IMR-90 (cell line): ENCODE measurements around the gene ZBTB22. TPM values are rescaled to one million over a fixed set of nuclear protein-coding genes. Genes with fewer than 3 reads are reported as not detected.

Source experiments
- ATAC-seq: fragments of 200-7000 bp; cut with Tn5 transposase; 2 replicates; pipeline ENCODE4 v1.9.1; 2020; ENCODE audit warnings: low read depth, mild to moderate bottlenecking, moderate library complexity
- BruUV-seq: library from RNA; stranded (reverse); fragments of 400-500 nt; replicated peaks from 2 replicates; lab custom pipeline; 2021; lab: Mats Ljungman, UMichigan
- CTCF ChIA-PET: fragments of 300-600 bp; formaldehyde crosslinking; extraction: SDS; loops from one replicate; lab custom pipeline; 2021; ENCODE audit warnings: antibody characterized with exemption; lab: Yijun Ruan, JAX
- POLR2A ChIA-PET: fragments of 300-600 bp; sonication (Branson Sonifier 250); formaldehyde crosslinking; loops from one replicate; lab custom pipeline; 2022; ENCODE audit warnings: antibody characterized with exemption; ENCODE audit not compliant: unreplicated experiment; lab: Charles Lee
- DNase-seq: peaks from one replicate; pipeline ENCODE4 v3.0.0; 2013
- H2AFZ ChIP-seq: replicated peaks from 2 replicates; pipeline ENCODE3; 2013; ENCODE audit warnings: low read length, mild to moderate bottlenecking; ENCODE audit not compliant: poor library complexity
- H2AK5ac ChIP-seq: 2 replicates; pipeline ENCODE4 v1.6.1; 2013; ENCODE audit warnings: low read depth, low read length, inconsistent platforms
- H2AK9ac ChIP-seq: replicated peaks from 2 replicates; pipeline ENCODE3; 2013; ENCODE audit warnings: mild to moderate bottlenecking, low read depth, low read length, moderate library complexity; ENCODE audit not compliant: poor library complexity
- H2BK120ac ChIP-seq: 2 replicates; pipeline ENCODE4 v1.6.1; 2013; ENCODE audit warnings: low read depth, low read length, inconsistent platforms
- H2BK15ac ChIP-seq: 3 replicates; pipeline ENCODE4 v1.6.1; 2013; ENCODE audit warnings: low read depth, low read length, inconsistent platforms
- H2BK20ac ChIP-seq: 2 replicates; pipeline ENCODE4 v1.6.1; 2013; ENCODE audit warnings: low read depth, mild to moderate bottlenecking, inconsistent platforms, low read length, moderate library complexity
- H2BK5ac ChIP-seq: 2 replicates; pipeline ENCODE4 v1.6.1; 2013; ENCODE audit warnings: mild to moderate bottlenecking, low read depth, low read length, inconsistent platforms; ENCODE audit not compliant: poor library complexity, severe bottlenecking
- H3K14ac ChIP-seq: replicated peaks from 2 replicates; pipeline ENCODE4 v1.6.1; 2013; ENCODE audit warnings: low read depth, low read length, inconsistent platforms
- H3K18ac ChIP-seq: 2 replicates; pipeline ENCODE4 v1.6.1; 2013; ENCODE audit warnings: low read depth, low read length, control low read depth
- H3K23ac ChIP-seq: 2 replicates; pipeline ENCODE4 v1.6.1; 2013; ENCODE audit warnings: low read depth, low read length, inconsistent platforms
- H3K27ac ChIP-seq: 2 replicates; pipeline ENCODE4 v1.5.1; 2013; ENCODE audit warnings: mild to moderate bottlenecking, control low read depth, low read length; ENCODE audit not compliant: insufficient read depth
- H3K27me3 ChIP-seq: 2 replicates; pipeline ENCODE4 v1.6.1; 2013; ENCODE audit warnings: low read length; ENCODE audit not compliant: control insufficient read depth, insufficient read depth
- H3K36me3 ChIP-seq: 2 replicates; pipeline ENCODE4 v1.6.1; 2013; ENCODE audit warnings: low read length, mixed read lengths; ENCODE audit not compliant: control insufficient read depth, insufficient read depth
- H3K4ac ChIP-seq: 2 replicates; pipeline ENCODE4 v1.6.1; 2013; ENCODE audit warnings: low read depth, low read length, inconsistent platforms
- H3K4me1 ChIP-seq: 2 replicates; pipeline ENCODE4 v1.6.1; 2013; ENCODE audit warnings: low read length, mixed read lengths; ENCODE audit not compliant: control insufficient read depth, insufficient read depth
- H3K4me2 ChIP-seq: 2 replicates; pipeline ENCODE4 v1.6.1; 2013; ENCODE audit warnings: low read depth, mild to moderate bottlenecking, control low read depth, low read length, moderate library complexity
- H3K4me3 ChIP-seq: 2 replicates; pipeline ENCODE4 v1.5.1; 2013; ENCODE audit warnings: low read depth, mild to moderate bottlenecking, control low read depth, low read length, moderate library complexity; ENCODE audit not compliant: insufficient read depth
- H3K56ac ChIP-seq: 2 replicates; pipeline ENCODE4 v1.6.1; 2013; ENCODE audit warnings: low read length, inconsistent platforms; ENCODE audit not compliant: insufficient read depth; ENCODE audit errors: extremely low read depth
- H3K79me1 ChIP-seq, 2 experiments: 2 replicates each; pipeline ENCODE4 v1.6.1; 2013; ENCODE audit warnings: low read length in 2 of 2, inconsistent platforms in 1 of 2, low read depth in 1 of 2
- H3K9ac ChIP-seq: 2 replicates; pipeline ENCODE4 v1.6.1; 2013; ENCODE audit warnings: low read depth, low read length, control low read depth
- H3K9me1 ChIP-seq: 2 replicates; pipeline ENCODE4 v1.6.1; 2013; ENCODE audit warnings: low read length, inconsistent platforms; ENCODE audit not compliant: insufficient read depth
- H3K9me3 ChIP-seq: 2 replicates; pipeline ENCODE4 v1.6.1; 2013; ENCODE audit warnings: low read length; ENCODE audit not compliant: control insufficient read depth, insufficient read depth
- H4K20me1 ChIP-seq: 2 replicates; pipeline ENCODE4 v1.6.1; 2013; ENCODE audit warnings: low read length, inconsistent platforms; ENCODE audit not compliant: insufficient read depth
- H4K5ac ChIP-seq: 2 replicates; pipeline ENCODE4 v1.6.1; 2013; ENCODE audit warnings: mild to moderate bottlenecking, low read depth, low read length, control low read depth
- H4K8ac ChIP-seq, 2 experiments: 2 replicates each; pipeline ENCODE4 v1.6.1; 2013; ENCODE audit warnings: low read depth in 2 of 2, low read length in 2 of 2, control low read depth in 1 of 2, inconsistent platforms in 1 of 2
- H4K91ac ChIP-seq: 2 replicates; pipeline ENCODE4 v1.6.1; 2013; ENCODE audit warnings: low read depth, low read length, inconsistent platforms; ENCODE audit not compliant: insufficient read depth
- BHLHE40 ChIP-seq: fragments of 150-350 bp; IDR thresholded peaks from 2 replicates; pipeline ENCODE4 v1.6.1; 2016; ENCODE audit warnings: mild to moderate bottlenecking, low read depth, low read length
- CEBPB ChIP-seq: IDR thresholded peaks from 2 replicates; pipeline ENCODE4 v1.6.1; 2012; ENCODE audit warnings: low read depth, low read length, improper control_type of control experiment
- CHD1 ChIP-seq: IDR thresholded peaks from 2 replicates; pipeline ENCODE4 v1.6.1; 2012; ENCODE audit warnings: low read depth, low read length, improper control_type of control experiment
- CTCF ChIP-seq: conservative IDR thresholded peaks from 2 replicates; pipeline ENCODE4 v1.5.1; 2012; ENCODE audit warnings: mild to moderate bottlenecking, low read depth, low read length, improper control_type of control experiment
- ELK1 ChIP-seq: fragments of 150-350 bp; IDR thresholded peaks from 2 replicates; pipeline ENCODE4 v1.6.1; 2016; ENCODE audit warnings: low read depth, mild to moderate bottlenecking, low read length, moderate library complexity, borderline replicate concordance
- POLR2A ChIP-seq: IDR thresholded peaks from 2 replicates; pipeline ENCODE4 v1.6.1; 2012; ENCODE audit warnings: mild to moderate bottlenecking, low read depth, low read length
- RAD21 ChIP-seq: IDR thresholded peaks from 2 replicates; pipeline ENCODE4 v1.6.1; 2012; ENCODE audit warnings: low read length, improper control_type of control experiment
- RCOR1 ChIP-seq: IDR thresholded peaks from 2 replicates; pipeline ENCODE4 v1.6.1; 2012; ENCODE audit warnings: mild to moderate bottlenecking, low read length, improper control_type of control experiment; ENCODE audit not compliant: insufficient replicate concordance
- USF2 ChIP-seq: fragments of 150-350 bp; IDR thresholded peaks from 2 replicates; pipeline ENCODE4 v1.6.1; 2017; ENCODE audit warnings: mild to moderate bottlenecking, antibody characterized with exemption, low read length, low read depth
- WGBS, 2 experiments: methylation state at CpG; one replicate each; pipeline versions ENCODE4 v1.1.5 to v1.1.7; 2013; ENCODE audit warnings: missing lambda C conversion rate in 2 of 2; ENCODE audit not compliant: insufficient read length in 1 of 2; ENCODE audit errors: extremely low coverage in 2 of 2; 5-methylcytosine and 5-hydroxymethylcytosine counted together
- dilution Hi-C: fragments of 300-500 bp; cut with HindIII; formaldehyde crosslinking; loops from one replicate; pipeline ENCODE4 v1.14.3; 2018; ENCODE audit warnings: low sequenced_read_pairs; ENCODE audit not compliant: unreplicated experiment
- in situ Hi-C: fragments of 300-500 bp; cut with MboI; formaldehyde crosslinking; loops from 3 replicates; pipeline ENCODE4 v1.14.3; 2019; ENCODE audit warnings: low sequenced_read_pairs, inconsistent platforms, mixed read lengths
- intact Hi-C: fragments of 100-400 bp; cut with micrococcal nuclease; formaldehyde crosslinking; loops from 2 replicates; pipeline ENCODE4 v1.10.0; 2022
- polyA plus RNA-seq, 3 experiments: library from polyadenylated mRNA; depleted of rRNA; stranded (reverse); fragments of >200 nt; gene quantifications; 2 replicates each; pipeline ENCODE4 v1.2.3, GENCODE V29; 2012; ENCODE audit warnings: low replicate concordance in 1 of 3
- total RNA-seq: library from RNA; depleted of rRNA; stranded (reverse); fragments of >200 nt; gene quantifications from 2 replicates; pipeline ENCODE4 v1.2.3, GENCODE V29; 2012

Gene ZBTB22
- total and polyA plus RNA-seq, 2 of the 4 experiments (the other 2 are of a cell fraction): 6.8 to 13.0 TPM

- no peak; the same call in 1 of the 2 replicates for TF ChIP-seq CEBPB
- no peak for TF ChIP-seq RAD21
Measured at GRCh38 chr6:33273924-33274902, 43.3 kb downstream of the ZBTB22 start (continued).

- Histone ChIP-seq H3K23ac (peak overlapping the region; percentile 86; the same call in 1 of the 2 replicates), H2BK120ac (no peak overlapping the region), H3K27me3 (no peaks in the 10 kb centered on the region), H2BK20ac (no peak overlapping the region), H4K91ac (no peak overlapping the region), H3K4ac (0 out of 2 replicates have a peak overlapping the region, but pooled peaks have one; percentile 11), H3K4me3 (peak overlapping the region; percentile 71), H3K4me2 (peak overlapping the region; percentile 84), H3K18ac (no peak overlapping the region), H2AK5ac (0 out of 2 replicates have a peak overlapping the region, but pooled peaks have one; percentile 29), H2AK9ac (no peak overlapping the region), H3K36me3 (peaks cover 49% of the 10 kb centered on the region), H2BK5ac (no peak overlapping the region), H3K27ac (no peak overlapping the region), H4K20me1 (peaks cover 64% of the 10 kb centered on the region), H3K56ac (0 out of 2 replicates have a peak overlapping the region, but pooled peaks have one; percentile 88), H3K9ac (peak overlapping the region; percentile 95; the same call in 1 of the 2 replicates), H3K14ac (peak overlapping the region; percentile 95; the same call in 1 of the 2 replicates), H2BK15ac (no peak overlapping the region), H4K8ac (no peak overlapping the region), H2AFZ (no peak overlapping the region), H4K5ac (no peak overlapping the region), H3K9me1 (peaks cover 9% of the 10 kb centered on the region), H3K9me3 (no peaks in the 10 kb centered on the region), H3K4me1 (peaks cover 14% of the 10 kb centered on the region), H3K79me1 (peaks cover 28 to 65% of the 10 kb centered on the region in 2 experiments)
- no peak for DNase-seq
- ChIA-PET POLR2A (no interaction called here), CTCF (no interaction called here)
- BruUV-seq: no TSS peak
- dilution Hi-C loops: no loop called here
- no peak for ATAC-seq
- in situ Hi-C loops: no loop called here
- intact Hi-C loops: no loop called here
- no CpG with 5 or more reads among the region's 11 CpGs for WGBS, 2 experiments
- TF ChIP-seq CTCF (no peak), RCOR1 (no peak), ELK1 (no peak), CEBPB (no peak), USF2 (no peak), BHLHE40 (no peak), CHD1 (no peak), POLR2A (no peak)
Measured at GRCh38 chr6:33273129-33273923, 44.2 kb downstream of the ZBTB22 start.
